Measurements from ENCODE around the gene SLC38A3.

SLC38A3 gene

DNA sequence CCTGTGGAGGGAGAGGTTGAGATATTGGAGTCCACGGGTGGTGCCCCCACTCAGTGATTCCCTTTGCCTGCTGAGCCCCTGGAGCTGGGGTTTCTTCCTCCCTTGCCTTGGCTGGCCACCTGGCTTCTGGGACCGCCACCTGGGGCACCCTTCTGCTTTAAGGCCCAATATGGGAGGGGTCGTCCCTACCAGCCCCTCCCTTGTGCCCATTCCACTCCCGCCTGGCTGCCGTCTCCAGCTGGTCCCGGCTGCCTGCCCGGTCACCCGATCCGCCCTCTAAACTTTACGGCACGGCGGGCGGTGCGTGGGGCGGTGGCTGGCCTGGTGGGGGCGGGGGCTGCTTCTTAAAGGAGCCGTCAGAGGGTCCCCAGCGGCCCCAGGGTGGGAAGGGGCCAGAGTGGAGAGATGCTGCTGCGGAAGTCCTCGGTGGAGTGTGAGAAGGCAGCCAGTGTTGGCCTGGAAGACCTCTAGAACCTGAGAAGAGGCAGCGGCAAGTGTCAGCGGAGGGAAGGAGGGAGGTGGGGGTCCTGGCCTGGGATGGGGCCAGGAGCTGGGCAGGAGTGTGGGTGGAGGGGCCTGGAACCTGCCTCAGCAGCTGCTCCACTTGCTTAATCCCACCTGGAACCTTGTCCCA is 62.3 kb downstream of the SLC38A3 start:
- Histone ChIP-seq H3K9ac (ENCODE audit: low read depth, low read length) (no peak overlapping the region), H3K27me3 (ENCODE audit: insufficient read depth, low read length) (no peaks in the 10 kb centered on the region), H3K9me3 (ENCODE audit: insufficient read depth, low read depth, low read length) (no peaks in the 10 kb centered on the region), H3K4me3 (ENCODE audit: low read length) (no peak overlapping the region), H3K4me1 (ENCODE audit: insufficient read depth, low read length) (peaks cover 32% of the 10 kb centered on the region; the same call in 1 of the 2 replicates), H3K27ac (ENCODE audit: low read length) (no peak overlapping the region), H3K36me3 (ENCODE audit: insufficient read depth, low read depth, low read length) (no peaks in the 10 kb centered on the region)

DNA sequence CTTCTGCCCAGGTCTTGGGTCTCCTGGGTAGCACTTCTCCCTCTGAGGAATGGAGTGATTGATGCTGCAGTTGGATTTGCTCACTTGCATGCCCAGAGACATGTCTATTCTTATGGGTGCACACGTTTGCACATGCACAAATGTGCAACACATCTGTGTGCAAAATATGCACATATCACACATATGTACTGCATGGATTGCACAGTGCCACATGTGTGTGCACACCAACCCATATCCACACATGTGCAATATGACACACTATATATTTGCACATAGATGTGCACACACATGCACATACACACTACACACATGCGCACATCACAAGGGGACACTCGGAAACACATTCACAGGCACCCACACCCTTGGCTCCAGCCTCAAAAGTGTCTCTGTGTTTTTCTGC is 63.2 kb downstream of the SLC38A3 start:
- Histone ChIP-seq H3K4me3 (ENCODE audit: low read length) (no peak overlapping the region), H3K27ac (ENCODE audit: low read length) (no peak overlapping the region), H3K36me3 (ENCODE audit: insufficient read depth, low read depth, low read length) (no peaks in the 10 kb centered on the region), H3K9ac (ENCODE audit: low read depth, low read length) (no peak overlapping the region), H3K4me1 (ENCODE audit: insufficient read depth, low read length) (peaks cover 32% of the 10 kb centered on the region; the same call in 1 of the 2 replicates), H3K9me3 (ENCODE audit: insufficient read depth, low read depth, low read length) (no peaks in the 10 kb centered on the region), H3K27me3 (ENCODE audit: insufficient read depth, low read length) (peaks cover 4% of the 10 kb centered on the region)

DNA sequence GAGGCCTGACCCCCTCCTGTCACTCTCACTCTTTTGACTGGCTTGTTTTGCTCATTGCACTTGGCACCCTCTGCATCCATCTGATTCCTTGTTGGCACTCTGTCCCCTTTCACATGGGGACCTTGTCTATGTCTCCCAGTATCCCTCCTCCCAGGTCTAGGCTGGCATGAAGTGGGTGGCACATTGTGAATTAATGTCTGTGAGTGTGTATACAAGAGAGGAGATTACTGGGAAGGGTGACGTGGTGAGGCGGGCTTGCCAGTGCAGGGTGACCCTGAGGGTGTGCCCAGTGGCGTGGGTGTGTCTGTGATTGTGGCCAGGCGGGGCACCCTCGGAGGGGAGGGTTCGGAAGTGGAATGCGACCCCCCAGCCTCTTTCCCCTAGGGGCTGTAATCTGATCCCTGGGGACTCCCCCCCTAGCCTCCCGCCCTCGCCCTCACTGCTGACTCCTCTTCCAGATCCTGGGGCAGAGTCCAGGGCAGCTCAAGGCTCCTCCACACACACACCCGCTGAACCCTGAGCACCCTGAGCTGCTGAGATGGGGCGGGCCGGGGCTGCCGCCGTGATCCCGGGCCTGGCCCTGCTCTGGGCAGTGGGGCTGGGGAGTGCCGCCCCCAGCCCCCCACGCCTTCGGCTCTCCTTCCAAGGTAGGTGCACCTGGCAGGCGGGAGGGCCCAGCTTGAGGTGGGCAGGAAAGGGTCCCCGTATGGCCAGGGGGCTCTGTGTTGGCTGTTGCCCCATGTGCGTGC is 63.8 kb downstream of the SLC38A3 start, which contains the start of gene SEMA3B:
Gene SEMA3B (plus strand): TSS at position 445 of the 749 bp plus-strand sequence. CDS start 94 bp downstream, at position 539.
- no peak within 1 kb of the TSS for H3K27ac ChIP-seq (ENCODE audit: low read length)
- H3K27me3 ChIP-seq (ENCODE audit: insufficient read depth, low read length): peaks cover 10% of the 10 kb centered on the region
- peaks cover 32% of the 10 kb centered on the region; the same call in 1 of the 2 replicates for H3K4me1 ChIP-seq (ENCODE audit: insufficient read depth, low read length)
- H3K9ac ChIP-seq (ENCODE audit: low read depth, low read length): 0 out of 2 replicates have a peak within 1 kb of the TSS, but pooled peaks have one; percentile 2
- H3K9me3 ChIP-seq (ENCODE audit: insufficient read depth, low read depth, low read length): no peaks in the 10 kb centered on the region
- no peak within 1 kb of the TSS for H3K4me3 ChIP-seq (ENCODE audit: low read length)
- no peaks in the 10 kb centered on the region for H3K36me3 ChIP-seq (ENCODE audit: insufficient read depth, low read depth, low read length)

DNA sequence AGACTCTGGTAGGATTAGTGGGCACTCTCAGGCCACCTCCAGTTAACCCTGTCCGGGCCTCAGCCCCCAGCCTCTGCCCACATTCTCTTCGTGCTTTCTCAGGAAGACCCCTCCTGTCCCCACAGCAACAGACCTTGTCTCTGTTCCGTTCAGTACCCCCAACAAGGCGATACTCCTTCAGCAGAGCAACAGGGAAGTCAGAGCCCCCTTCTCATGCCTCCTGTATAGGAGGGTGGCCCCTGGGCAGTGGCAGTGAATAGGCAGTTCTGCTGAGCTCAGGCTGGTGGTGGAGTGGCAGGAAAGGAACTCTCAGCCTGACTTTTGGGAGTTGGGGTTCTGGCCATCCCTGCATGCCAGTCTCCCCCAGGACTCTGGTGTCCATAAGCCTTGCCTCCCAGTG is 64.4 kb downstream of the SLC38A3 start:
- Histone ChIP-seq H3K9ac (ENCODE audit: low read depth, low read length) (0 out of 2 replicates have a peak overlapping the region, but pooled peaks have one; percentile 2), H3K4me1 (ENCODE audit: insufficient read depth, low read length) (peaks cover 27% of the 10 kb centered on the region; the same call in 1 of the 2 replicates), H3K9me3 (ENCODE audit: insufficient read depth, low read depth, low read length) (no peaks in the 10 kb centered on the region), H3K36me3 (ENCODE audit: insufficient read depth, low read depth, low read length) (no peaks in the 10 kb centered on the region), H3K4me3 (ENCODE audit: low read length) (no peak overlapping the region), H3K27me3 (ENCODE audit: insufficient read depth, low read length) (peaks cover 16% of the 10 kb centered on the region), H3K27ac (ENCODE audit: low read length) (no peak overlapping the region)

DNA sequence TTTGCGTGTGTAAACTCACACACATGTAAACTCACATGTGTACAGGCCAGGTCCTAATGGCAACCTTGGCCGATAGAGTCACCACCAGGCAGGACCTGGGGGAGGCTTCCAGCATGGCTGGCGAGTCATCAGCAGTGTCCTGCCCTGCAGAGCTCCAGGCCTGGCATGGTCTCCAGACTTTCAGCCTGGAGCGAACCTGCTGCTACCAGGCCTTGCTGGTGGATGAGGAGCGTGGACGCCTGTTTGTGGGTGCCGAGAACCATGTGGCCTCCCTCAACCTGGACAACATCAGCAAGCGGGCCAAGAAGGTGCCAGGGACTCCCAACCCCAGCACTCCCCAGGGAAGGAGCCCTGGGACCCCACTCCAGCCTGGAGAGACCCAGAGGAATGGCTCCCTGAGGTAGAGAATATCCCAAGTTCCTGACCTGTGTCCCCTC is 64.9 kb downstream of the SLC38A3 start:
- Histone ChIP-seq H3K27ac (ENCODE audit: low read length) (no peak overlapping the region), H3K27me3 (ENCODE audit: insufficient read depth, low read length) (peaks cover 22% of the 10 kb centered on the region), H3K9me3 (ENCODE audit: insufficient read depth, low read depth, low read length) (no peaks in the 10 kb centered on the region), H3K4me3 (ENCODE audit: low read length) (no peak overlapping the region), H3K4me1 (ENCODE audit: insufficient read depth, low read length) (peaks cover 26% of the 10 kb centered on the region; the same call in 1 of the 2 replicates), H3K9ac (ENCODE audit: low read depth, low read length) (no peak overlapping the region), H3K36me3 (ENCODE audit: insufficient read depth, low read depth, low read length) (no peaks in the 10 kb centered on the region)

DNA sequence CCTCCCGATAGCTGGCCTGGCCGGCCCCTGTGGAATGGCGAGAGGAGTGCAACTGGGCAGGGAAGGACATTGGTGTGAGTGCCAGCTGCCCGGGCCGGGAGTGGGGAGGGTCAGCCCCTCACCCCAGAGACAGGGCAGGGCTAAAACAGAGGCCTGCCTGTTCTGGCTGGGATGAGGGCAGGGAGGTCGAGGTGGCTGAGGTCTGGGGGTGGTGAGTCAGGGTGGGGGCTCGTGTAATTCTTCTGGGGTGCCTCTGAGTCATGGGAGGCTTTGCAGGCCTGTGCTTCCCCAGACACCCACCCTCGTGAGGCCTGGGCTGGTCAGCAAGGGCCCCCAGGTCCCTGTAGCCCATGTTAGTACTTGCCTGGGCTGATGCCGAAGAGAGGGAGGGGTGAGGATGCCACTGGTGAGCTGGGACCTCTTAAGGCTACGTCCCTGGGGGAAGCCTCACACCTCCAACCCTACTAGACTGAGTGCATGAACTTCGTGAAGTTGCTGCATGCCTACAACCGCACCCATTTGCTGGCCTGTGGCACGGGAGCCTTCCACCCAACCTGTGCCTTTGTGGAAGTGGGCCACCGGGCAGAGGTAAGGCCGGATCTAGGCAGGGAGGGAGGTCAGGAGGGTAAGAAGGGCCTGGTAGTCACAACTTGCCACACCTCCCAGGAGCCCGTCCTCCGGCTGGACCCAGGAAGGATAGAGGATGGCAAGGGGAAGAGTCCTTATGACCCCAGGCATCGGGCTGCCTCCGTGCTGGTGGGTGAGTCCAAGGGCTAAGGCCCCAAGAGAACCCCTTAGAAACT is 65.6 kb downstream of the SLC38A3 start:
- peaks cover 20% of the 10 kb centered on the region; the same call in 1 of the 2 replicates for H3K4me1 ChIP-seq (ENCODE audit: insufficient read depth, low read length)
- H3K27me3 ChIP-seq (ENCODE audit: insufficient read depth, low read length): peaks cover 28% of the 10 kb centered on the region
- no peaks in the 10 kb centered on the region for H3K9me3 ChIP-seq (ENCODE audit: insufficient read depth, low read depth, low read length)
- H3K27ac ChIP-seq (ENCODE audit: low read length): no peak overlapping the region
- no peak overlapping the region for H3K4me3 ChIP-seq (ENCODE audit: low read length)
- no peaks in the 10 kb centered on the region for H3K36me3 ChIP-seq (ENCODE audit: insufficient read depth, low read depth, low read length)
- no peak overlapping the region for H3K9ac ChIP-seq (ENCODE audit: low read depth, low read length)
